NT2/D1 (cell line): ENCODE results near the gene SPG21.

Experiments used
- YY1 ChIP-seq: IDR thresholded peaks from 2 replicates; pipeline ENCODE4 v1.6.1; 2011; ENCODE audit not compliant: insufficient read length, insufficient read depth
- ZNF274 ChIP-seq: IDR thresholded peaks from 2 replicates; pipeline ENCODE4 v1.6.1; 2011; ENCODE audit warnings: mild to moderate bottlenecking, low read depth, low read length

DNA sequence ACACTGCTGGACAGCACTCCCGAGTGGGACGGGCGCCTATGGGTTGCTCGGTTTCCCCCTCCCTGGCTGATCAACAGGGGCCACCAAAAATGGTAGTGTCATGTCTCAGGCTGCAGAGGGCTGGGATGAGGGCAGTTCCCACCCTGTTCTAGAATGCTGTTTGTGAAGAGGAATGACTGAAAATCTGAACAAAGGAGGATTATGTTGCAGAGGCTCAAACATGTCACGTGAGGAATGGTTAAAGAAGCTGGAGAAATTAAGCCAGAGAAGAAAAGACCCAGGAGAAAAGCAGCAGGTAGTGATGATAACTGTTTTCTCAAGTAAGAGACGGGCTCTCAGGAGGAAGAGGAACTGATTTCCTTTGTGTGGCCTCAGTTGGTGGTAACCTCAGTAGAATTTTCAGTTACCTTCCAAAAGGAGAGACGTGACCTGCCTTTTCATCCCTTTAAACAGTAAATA is 10.4 kb downstream of the SPG21 start:
- TF ChIP-seq YY1, result no peak
- TF ChIP-seq ZNF274, result no peak
